NB4 (cell line): ENCODE data around the gene SRBD1.

Experiments
- DNase-seq: peaks from one replicate; pipeline ENCODE4 v3.0.0; 2010; ENCODE audit warnings: low read depth
- H3K4me3 ChIP-seq: one replicate; pipeline ENCODE4 v1.5.1; 2011; ENCODE audit warnings: mild to moderate bottlenecking, low read depth, low read length, moderate library complexity
- MYC ChIP-seq: IDR thresholded peaks from 2 replicates; pipeline ENCODE4 v1.6.1; 2011; ENCODE audit warnings: low read depth, low read length
- POLR2A ChIP-seq: IDR thresholded peaks from 2 replicates; pipeline ENCODE4 v1.6.1; 2011; ENCODE audit warnings: mild to moderate bottlenecking; ENCODE audit not compliant: insufficient read length; ENCODE audit errors: extremely low read depth
- TF ChIP-seq, protein P1 (sequence below): IDR thresholded peaks from 2 replicates; pipeline ENCODE4 v1.6.1; 2011; ENCODE audit warnings: low read depth, low read length
- TF ChIP-seq, protein P2 (sequence below): IDR thresholded peaks from one replicate; pipeline ENCODE4 v1.5.1; 2012; ENCODE audit warnings: low read depth, low read length

Gene SRBD1

DNA sequence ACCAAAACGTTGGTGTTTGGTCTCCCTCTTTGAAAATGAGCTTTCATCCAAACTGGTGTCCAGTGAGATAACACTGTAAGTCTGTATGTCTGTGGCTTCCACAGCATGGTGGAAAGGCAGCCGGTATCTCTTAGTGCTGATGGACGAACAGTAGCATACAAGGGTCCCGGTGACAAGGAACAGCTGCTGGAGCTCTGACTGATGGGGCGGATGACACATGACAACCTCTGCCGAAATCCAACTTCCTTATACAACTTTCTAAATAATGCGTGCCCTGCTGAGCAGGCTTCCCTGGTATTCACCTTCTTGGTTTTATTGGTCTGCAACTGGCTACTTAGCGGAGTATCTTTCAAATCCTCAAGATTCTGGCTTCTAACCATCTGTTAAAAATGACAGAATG lies 216.2 kb downstream of the SRBD1 start:
- no peak overlapping the region for H3K4me3 ChIP-seq
- TF ChIP-seq MYC: no peak
- TF ChIP-seq, protein P1, sequence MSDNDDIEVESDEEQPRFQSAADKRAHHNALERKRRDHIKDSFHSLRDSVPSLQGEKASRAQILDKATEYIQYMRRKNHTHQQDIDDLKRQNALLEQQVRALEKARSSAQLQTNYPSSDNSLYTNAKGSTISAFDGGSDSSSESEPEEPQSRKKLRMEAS: no peak
- no peak for TF ChIP-seq POLR2A
- TF ChIP-seq, protein P2, sequence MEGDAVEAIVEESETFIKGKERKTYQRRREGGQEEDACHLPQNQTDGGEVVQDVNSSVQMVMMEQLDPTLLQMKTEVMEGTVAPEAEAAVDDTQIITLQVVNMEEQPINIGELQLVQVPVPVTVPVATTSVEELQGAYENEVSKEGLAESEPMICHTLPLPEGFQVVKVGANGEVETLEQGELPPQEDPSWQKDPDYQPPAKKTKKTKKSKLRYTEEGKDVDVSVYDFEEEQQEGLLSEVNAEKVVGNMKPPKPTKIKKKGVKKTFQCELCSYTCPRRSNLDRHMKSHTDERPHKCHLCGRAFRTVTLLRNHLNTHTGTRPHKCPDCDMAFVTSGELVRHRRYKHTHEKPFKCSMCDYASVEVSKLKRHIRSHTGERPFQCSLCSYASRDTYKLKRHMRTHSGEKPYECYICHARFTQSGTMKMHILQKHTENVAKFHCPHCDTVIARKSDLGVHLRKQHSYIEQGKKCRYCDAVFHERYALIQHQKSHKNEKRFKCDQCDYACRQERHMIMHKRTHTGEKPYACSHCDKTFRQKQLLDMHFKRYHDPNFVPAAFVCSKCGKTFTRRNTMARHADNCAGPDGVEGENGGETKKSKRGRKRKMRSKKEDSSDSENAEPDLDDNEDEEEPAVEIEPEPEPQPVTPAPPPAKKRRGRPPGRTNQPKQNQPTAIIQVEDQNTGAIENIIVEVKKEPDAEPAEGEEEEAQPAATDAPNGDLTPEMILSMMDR: no peak
- DNase-seq: no peak

DNA sequence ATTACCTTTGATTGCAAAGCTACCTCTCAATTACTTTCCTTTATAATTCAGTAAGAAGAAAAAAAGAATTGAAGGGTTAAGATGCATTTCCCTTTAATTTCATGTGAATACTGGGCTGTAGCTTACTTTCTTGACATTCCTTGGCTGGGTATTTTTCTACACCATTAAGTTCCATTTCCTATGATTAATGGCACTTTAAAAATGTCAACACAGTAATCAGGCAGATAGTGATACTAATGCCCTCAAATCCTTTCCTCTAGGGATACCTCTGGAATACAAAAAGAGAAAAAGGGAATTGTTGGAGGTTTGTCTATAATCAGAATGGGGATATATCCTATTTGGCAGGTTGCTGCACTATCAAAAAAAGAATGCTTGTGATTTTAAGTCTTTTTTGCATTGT lies 216.9 kb downstream of the SRBD1 start:
- H3K4me3 ChIP-seq: no peak overlapping the region
- DNase-seq: no peak
- TF ChIP-seq, protein P2: no peak
- TF ChIP-seq MYC (no peak), POLR2A (no peak)
- TF ChIP-seq, protein P1: no peak

DNA sequence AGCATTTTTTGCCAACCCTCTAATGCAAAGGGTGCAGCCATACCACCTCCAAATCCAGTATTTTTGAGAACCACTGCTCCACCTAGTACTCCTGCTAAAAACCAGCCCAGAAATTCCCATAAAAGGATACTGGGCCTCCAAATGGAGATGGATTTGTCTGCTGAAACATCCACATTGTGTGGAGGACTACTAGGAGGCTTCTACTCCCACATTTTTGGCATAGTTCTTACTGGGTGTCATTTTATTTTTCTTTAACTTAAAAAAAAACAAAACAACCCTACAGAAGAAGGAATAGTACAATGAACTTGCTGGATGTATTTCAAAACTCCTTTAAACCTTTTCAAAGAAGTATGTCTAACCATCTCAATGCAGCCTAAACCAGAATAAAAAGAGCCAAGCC lies 219.2 kb downstream of the SRBD1 start:
- no peak for DNase-seq
- no peak for TF ChIP-seq MYC
- TF ChIP-seq, protein P2: no peak
- TF ChIP-seq, protein P1: no peak
- TF ChIP-seq POLR2A: no peak
- H3K4me3 ChIP-seq: no peak overlapping the region

DNA sequence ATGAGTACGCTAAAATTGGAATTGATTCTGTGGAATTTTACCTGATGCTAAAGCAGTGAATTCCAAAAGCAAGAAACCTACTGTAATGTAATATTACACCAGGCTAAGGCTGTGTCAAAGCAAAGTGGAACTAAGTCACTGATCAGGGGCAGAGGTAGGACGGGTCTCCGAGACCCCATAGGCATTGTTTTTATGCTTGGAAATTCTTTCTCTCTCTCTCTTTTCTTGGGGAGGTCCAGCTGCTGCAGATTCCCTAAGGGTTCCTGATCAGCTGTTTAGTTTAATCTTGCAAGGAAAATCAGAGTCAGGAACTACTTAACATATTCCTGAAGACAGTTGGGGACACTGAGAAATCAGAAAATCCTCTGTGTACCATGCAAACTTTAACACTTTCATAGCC lies 220.2 kb downstream of the SRBD1 start:
- DNase-seq: no peak
- no peak for TF ChIP-seq MYC
- TF ChIP-seq, protein P1: no peak
- TF ChIP-seq POLR2A: no peak
- TF ChIP-seq, protein P2: no peak
- no peak overlapping the region for H3K4me3 ChIP-seq

DNA sequence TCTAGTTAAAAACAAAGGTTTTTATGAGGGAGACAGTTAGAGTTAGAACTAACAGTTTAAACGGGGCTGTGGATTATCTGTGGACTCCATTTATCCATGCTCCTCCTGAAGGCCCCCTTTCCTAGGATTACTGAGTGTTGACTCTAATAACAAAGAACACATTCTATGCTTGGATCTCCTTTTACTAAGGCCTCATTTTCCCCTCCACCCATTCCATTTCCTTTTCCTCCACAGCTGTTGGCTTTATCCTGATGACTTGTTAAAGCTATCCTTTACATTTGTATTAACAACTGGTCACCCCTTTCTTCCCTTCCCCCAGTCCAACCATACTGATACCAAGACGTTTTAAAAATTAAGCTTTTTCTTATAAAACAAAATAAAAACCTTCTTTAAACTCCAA lies 220.6 kb downstream of the SRBD1 start:
- DNase-seq: no peak
- no peak overlapping the region for H3K4me3 ChIP-seq
- TF ChIP-seq, protein P1: no peak
- no peak for TF ChIP-seq POLR2A
- no peak for TF ChIP-seq MYC
- TF ChIP-seq, protein P2: no peak

DNA sequence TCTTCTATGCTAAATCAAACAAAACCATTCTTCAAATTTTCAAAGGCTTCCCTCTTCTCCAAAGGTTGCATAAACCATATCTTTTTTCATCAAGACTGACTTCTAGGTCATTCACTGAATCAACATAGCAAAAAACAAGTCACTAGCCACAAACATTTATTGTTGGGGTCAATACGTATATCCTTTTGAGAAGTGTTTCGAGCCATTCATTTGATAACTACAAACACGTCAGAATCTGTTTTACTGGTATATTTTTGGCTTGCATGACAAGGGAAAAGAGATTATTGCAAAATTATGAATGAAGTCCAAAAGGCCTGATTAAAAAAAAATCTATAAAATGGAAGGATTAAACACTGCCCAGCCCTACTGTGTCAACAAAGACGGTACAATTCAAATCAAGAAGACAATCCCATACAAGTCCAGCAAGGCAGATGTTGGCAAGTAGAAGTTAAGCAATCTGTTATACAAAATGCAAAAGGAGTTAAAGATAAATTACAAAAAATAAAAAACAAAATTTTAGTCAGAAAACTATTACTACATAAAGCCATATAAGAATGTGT lies 222.4 kb downstream of the SRBD1 start:
- no peak overlapping the region for H3K4me3 ChIP-seq
- no peak for TF ChIP-seq POLR2A
- no peak for TF ChIP-seq MYC
- TF ChIP-seq, protein P2: no peak
- TF ChIP-seq, protein P1: no peak
- DNase-seq: no peak
